SK-N-SH (cell line): ENCODE measurements around the gene PPME1.

Experiments
- REST ChIP-seq: IDR thresholded peaks from 2 replicates; pipeline ENCODE4 v1.6.1; 2012; ENCODE audit warnings: mild to moderate bottlenecking, low read depth, low read length, moderate library complexity
- TF ChIP-seq, protein P1 (sequence below): fragments of 200-600 bp; sonication (generic); IDR thresholded peaks from 2 replicates; pipeline ENCODE4 v1.6.1; 2017; ENCODE audit warnings: antibody characterized with exemption, mild to moderate bottlenecking, moderate library complexity

DNA sequence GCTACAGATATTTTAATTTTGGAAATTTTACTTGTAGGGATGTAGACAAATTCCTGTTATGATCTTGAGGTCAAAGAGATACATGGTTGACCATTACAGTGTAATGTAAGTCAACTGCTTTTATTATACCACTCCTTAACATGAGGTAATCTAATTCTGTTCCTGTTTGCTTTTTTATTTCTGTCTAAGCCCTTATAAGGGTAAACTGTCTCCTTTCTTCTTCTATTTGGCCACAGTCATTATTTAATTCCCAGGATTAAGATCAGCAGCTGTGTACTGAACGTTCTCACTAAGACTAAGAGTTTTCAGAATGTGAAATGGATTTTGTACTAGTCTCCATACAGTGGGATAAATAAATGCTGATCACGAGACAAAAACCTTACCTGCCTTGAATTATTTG, 33.1 kb upstream of the PPME1 start:
- TF ChIP-seq REST = no peak
- TF ChIP-seq, protein P1, sequence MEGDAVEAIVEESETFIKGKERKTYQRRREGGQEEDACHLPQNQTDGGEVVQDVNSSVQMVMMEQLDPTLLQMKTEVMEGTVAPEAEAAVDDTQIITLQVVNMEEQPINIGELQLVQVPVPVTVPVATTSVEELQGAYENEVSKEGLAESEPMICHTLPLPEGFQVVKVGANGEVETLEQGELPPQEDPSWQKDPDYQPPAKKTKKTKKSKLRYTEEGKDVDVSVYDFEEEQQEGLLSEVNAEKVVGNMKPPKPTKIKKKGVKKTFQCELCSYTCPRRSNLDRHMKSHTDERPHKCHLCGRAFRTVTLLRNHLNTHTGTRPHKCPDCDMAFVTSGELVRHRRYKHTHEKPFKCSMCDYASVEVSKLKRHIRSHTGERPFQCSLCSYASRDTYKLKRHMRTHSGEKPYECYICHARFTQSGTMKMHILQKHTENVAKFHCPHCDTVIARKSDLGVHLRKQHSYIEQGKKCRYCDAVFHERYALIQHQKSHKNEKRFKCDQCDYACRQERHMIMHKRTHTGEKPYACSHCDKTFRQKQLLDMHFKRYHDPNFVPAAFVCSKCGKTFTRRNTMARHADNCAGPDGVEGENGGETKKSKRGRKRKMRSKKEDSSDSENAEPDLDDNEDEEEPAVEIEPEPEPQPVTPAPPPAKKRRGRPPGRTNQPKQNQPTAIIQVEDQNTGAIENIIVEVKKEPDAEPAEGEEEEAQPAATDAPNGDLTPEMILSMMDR = no peak
